ENCODE data around the gene CHSY1. TPM values are rescaled to one million over a fixed set of nuclear protein-coding genes. Genes with fewer than 3 reads are reported as not detected.

Gene CHSY1
- polyA plus RNA-seq, 1 experiment: 49.2 TPM

GRCh38 chr15:101198031-101198575, 53.7 kb downstream of the CHSY1 start:
- Histone ChIP-seq H3K9me3 (ENCODE audit: control insufficient read depth, insufficient read depth, low read length) (no peaks in the 10 kb centered on the region), H3K27ac (ENCODE audit: low read depth, low read length) (peak overlapping the region; percentile 87), H3K27me3 (ENCODE audit: control insufficient read depth, insufficient read depth, low read length) (no peaks in the 10 kb centered on the region), H3K4me3 (ENCODE audit: low read depth, low read length) (no peak overlapping the region)
- POLR2A ChIA-PET: interaction anchor here (1.1 to 2.1 kb wide), 3 partner anchors 9 to 70 kb away, joined by 3 to 10 read pairs (median 7); no protein-coding TSS in a partner anchor
- CTCF ChIA-PET: interaction anchor here (0.9 kb wide), 1 partner anchor 189 kb away, joined by 3 read pairs; no protein-coding TSS in a partner anchor
- TF ChIP-seq CTCF (IDR thresholded peaks at IDR 0.05; ENCODE audit: low read depth, low read length): no peak
- DNase-seq (ENCODE audit: low read depth, low spot score): no peak

- ChIA-PET POLR2A (interaction anchor here (0.7 to 1.3 kb wide), 2 partner anchors 54 to 58 kb away, joined by 5 read pairs; partner anchors contain the start of gene CHSY1), CTCF (interaction anchor here (1.0 kb wide), 2 partner anchors 37 to 106 kb away, joined by 3 read pairs; no protein-coding TSS in a partner anchor)
- no peak for DNase-seq (ENCODE audit: low read depth, low spot score)
- Histone ChIP-seq H3K27ac (ENCODE audit: low read depth, low read length) (no peak overlapping the region), H3K9me3 (ENCODE audit: control insufficient read depth, insufficient read depth, low read length) (no peaks in the 10 kb centered on the region; the same call in 1 of the 2 replicates), H3K4me3 (ENCODE audit: low read depth, low read length) (no peak overlapping the region), H3K27me3 (ENCODE audit: control insufficient read depth, insufficient read depth, low read length) (no peaks in the 10 kb centered on the region)
- TF ChIP-seq CTCF (IDR thresholded peaks at IDR 0.05; ENCODE audit: low read depth, low read length): no peak
Observed at GRCh38 chr15:101194546-101195125, 57.2 kb downstream of the CHSY1 start.

- ChIA-PET POLR2A (interaction anchor here (0.7 kb wide), 1 partner anchor 55 kb away, joined by 5 read pairs; no protein-coding TSS in a partner anchor), CTCF (interaction anchor here (1.0 kb wide), 2 partner anchors 38 to 105 kb away, joined by 3 read pairs; no protein-coding TSS in a partner anchor)
- H3K4me3 ChIP-seq (ENCODE audit: low read depth, low read length): no peak overlapping the region
- DNase-seq (ENCODE audit: low read depth, low spot score): no peak
- H3K9me3 ChIP-seq (ENCODE audit: control insufficient read depth, insufficient read depth, low read length): no peaks in the 10 kb centered on the region; the same call in 1 of the 2 replicates
- H3K27ac ChIP-seq (ENCODE audit: low read depth, low read length): no peak overlapping the region
- no peak for TF ChIP-seq CTCF (IDR thresholded peaks at IDR 0.05; ENCODE audit: low read depth, low read length)
- H3K27me3 ChIP-seq (ENCODE audit: control insufficient read depth, insufficient read depth, low read length): no peaks in the 10 kb centered on the region
Observed at GRCh38 chr15:101193806-101194545, 57.9 kb downstream of the CHSY1 start.

GRCh38 chr15:101193120-101193644, 58.7 kb downstream of the CHSY1 start:
- no peak for DNase-seq (ENCODE audit: low read depth, low spot score)
- no peak overlapping the region for H3K4me3 ChIP-seq (ENCODE audit: low read depth, low read length)
- no peak overlapping the region for H3K27ac ChIP-seq (ENCODE audit: low read depth, low read length)
- no peak for TF ChIP-seq CTCF (IDR thresholded peaks at IDR 0.05; ENCODE audit: low read depth, low read length)
- ChIA-PET POLR2A (interaction anchor here (1.2 to 1.3 kb wide), 2 partner anchors 8 to 12 kb away, joined by 3 to 4 read pairs; no protein-coding TSS in a partner anchor), CTCF (interaction anchor here (0.9 to 1.2 kb wide), 2 partner anchors 103 to 185 kb away, joined by 3 read pairs; no protein-coding TSS in a partner anchor)
- H3K27me3 ChIP-seq (ENCODE audit: control insufficient read depth, insufficient read depth, low read length): no peaks in the 10 kb centered on the region
- H3K9me3 ChIP-seq (ENCODE audit: control insufficient read depth, insufficient read depth, low read length): no peaks in the 10 kb centered on the region; the same call in 1 of the 2 replicates
